ENCODE data around the gene KDM2A. TPM values are rescaled to one million over a fixed set of nuclear protein-coding genes. Genes with fewer than 3 reads are reported as not detected.

KDM2A gene
- total RNA-seq, 3 donors from 2014 or later (not counting 1 experiment from before 2014, with no cell fraction given): 268 to 312 (median 283) TPM

GRCh38 chr11:67264260-67264659 lies 145.2 kb downstream of the KDM2A start:
- H3K27ac ChIP-seq (ENCODE audit: low read length): no peak overlapping the region
- Mint-ChIP-seq H3K9me3 (no peaks in the 10 kb centered on the region), H3K4me1 (peaks cover 41 to 61% of the 10 kb centered on the region in 2 donors), H3K27ac (peak overlapping the region; percentile 67 to 97), H3K36me3 (no peaks in the 10 kb centered on the region), H3K4me3 (peak overlapping the region; percentile 66), H3K27me3 (ENCODE audit: low read depth in 2 of 2) (peaks cover 0 to 3% of the 10 kb centered on the region in 2 donors)
- H3K36me3 ChIP-seq (ENCODE audit: control insufficient read depth, insufficient read depth, low read length): peaks cover 14% of the 10 kb centered on the region
- H3K4me3 ChIP-seq (ENCODE audit: low read length): no peak overlapping the region
- H3K27me3 ChIP-seq (ENCODE audit: control insufficient read depth, insufficient read depth, low read length): no peaks in the 10 kb centered on the region
- intact Hi-C loops (cut with micrococcal nuclease): no loop called here
- ATAC-seq: no peak
- no peak for TF ChIP-seq CTCF (IDR thresholded peaks at IDR 0.05)
- H3K4me1 ChIP-seq (ENCODE audit: control insufficient read depth, insufficient read depth, low read length): peaks cover 58% of the 10 kb centered on the region
- no peaks in the 10 kb centered on the region for H3K9me3 ChIP-seq (ENCODE audit: control insufficient read depth, insufficient read depth, low read length)
- DNase-seq: no peak
- WGBS (ENCODE audit: insufficient coverage): 96% methylated on average over 5 of the region's 5 CpGs

DNA sequence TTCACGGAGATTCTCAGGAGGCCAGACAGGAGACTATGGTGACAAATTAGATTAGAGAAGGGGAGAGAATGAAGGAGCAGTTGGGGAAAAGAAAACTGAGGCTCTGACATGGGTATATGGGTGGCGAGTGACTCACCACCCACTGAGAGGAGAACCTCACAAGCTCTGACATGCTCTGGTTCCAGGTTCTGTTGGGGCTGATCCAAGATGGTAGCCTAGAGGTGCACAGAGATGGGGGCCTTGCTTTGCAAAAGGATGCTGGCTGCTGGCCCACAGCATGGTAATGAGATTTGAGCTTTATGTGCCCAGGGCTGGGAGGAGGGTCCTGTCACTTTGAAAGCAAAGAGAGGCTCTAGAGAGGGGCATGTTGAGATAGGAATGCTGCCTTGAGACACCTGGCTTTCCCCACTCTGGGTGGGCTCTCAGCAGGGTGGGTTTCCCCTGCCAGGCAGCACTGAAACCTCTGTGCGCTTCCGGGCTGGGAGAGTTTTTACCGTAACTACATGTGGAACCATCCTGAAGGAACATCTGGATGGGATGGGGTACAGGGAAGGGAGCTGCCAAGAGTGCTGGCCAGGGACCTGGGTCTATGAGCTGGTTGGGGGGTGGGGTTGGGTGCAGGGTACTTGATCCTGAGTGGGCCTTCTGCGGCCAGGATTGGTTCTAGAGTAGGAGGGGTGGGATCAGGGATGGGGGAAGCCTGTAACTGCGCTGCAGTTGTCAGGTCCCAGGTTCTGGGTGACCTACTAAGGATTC lies 146.0 kb downstream of the KDM2A start:
- peaks cover 18% of the 10 kb centered on the region for H3K36me3 ChIP-seq (ENCODE audit: control insufficient read depth, insufficient read depth, low read length)
- H3K4me3 ChIP-seq (ENCODE audit: low read length): no peak overlapping the region
- H3K4me1 Mint-ChIP-seq: peaks cover 49 to 68% of the 10 kb centered on the region in 2 donors
- no peaks in the 10 kb centered on the region for H3K36me3 Mint-ChIP-seq
- DNase-seq (no peak), ATAC-seq (no peak)
- H3K27ac Mint-ChIP-seq: peak overlapping the region; percentile 87 to 97
- H3K27me3 Mint-ChIP-seq (ENCODE audit: low read depth in 2 of 2): peaks cover 0 to 3% of the 10 kb centered on the region in 2 donors
- no peaks in the 10 kb centered on the region for H3K9me3 Mint-ChIP-seq
- no peaks in the 10 kb centered on the region for H3K27me3 ChIP-seq (ENCODE audit: control insufficient read depth, insufficient read depth, low read length)
- TF ChIP-seq CTCF (IDR thresholded peaks at IDR 0.05): no peak
- intact Hi-C loops (cut with micrococcal nuclease): loop anchor here (5.0 kb wide), 2 partner anchors 107 to 242 kb away; partner anchors contain the start of genes CDK2AP2, CLCF1 and PITPNM1
- H3K27ac ChIP-seq (ENCODE audit: low read length): no peak overlapping the region
- WGBS (ENCODE audit: insufficient coverage): 94% methylated on average over 7 of the region's 7 CpGs
- H3K9me3 ChIP-seq (ENCODE audit: control insufficient read depth, insufficient read depth, low read length): no peaks in the 10 kb centered on the region
- H3K4me1 ChIP-seq (ENCODE audit: control insufficient read depth, insufficient read depth, low read length): peaks cover 66% of the 10 kb centered on the region
- H3K4me3 Mint-ChIP-seq: peak overlapping the region; percentile 85

GRCh38 chr11:67265633-67266448 lies 146.8 kb downstream of the KDM2A start:
- Mint-ChIP-seq H3K27ac (peak overlapping the region; percentile 87 to 97), H3K4me1 (peaks cover 57 to 76% of the 10 kb centered on the region in 2 donors), H3K9me3 (no peaks in the 10 kb centered on the region), H3K36me3 (no peaks in the 10 kb centered on the region), H3K4me3 (peak overlapping the region; percentile 85), H3K27me3 (ENCODE audit: low read depth in 2 of 2) (peaks cover 0 to 3% of the 10 kb centered on the region in 2 donors)
- intact Hi-C loops (cut with micrococcal nuclease): loop anchor here (5.0 kb wide), 2 partner anchors 106 to 241 kb away; partner anchors contain the start of genes CDK2AP2, CLCF1 and PITPNM1
- Histone ChIP-seq H3K4me3 (ENCODE audit: low read length) (no peak overlapping the region), H3K4me1 (ENCODE audit: control insufficient read depth, insufficient read depth, low read length) (peaks cover 74% of the 10 kb centered on the region), H3K27ac (ENCODE audit: low read length) (peak overlapping the region; percentile 75), H3K9me3 (ENCODE audit: control insufficient read depth, insufficient read depth, low read length) (no peaks in the 10 kb centered on the region), H3K27me3 (ENCODE audit: control insufficient read depth, insufficient read depth, low read length) (no peaks in the 10 kb centered on the region), H3K36me3 (ENCODE audit: control insufficient read depth, insufficient read depth, low read length) (peaks cover 18% of the 10 kb centered on the region)
- ATAC-seq (peak; percentile 46 to 75 (median 57)), DNase-seq (peak; percentile 84 to 89)
- 14% methylated on average over 54 of the region's 54 CpGs for WGBS (ENCODE audit: insufficient coverage)
- peak; percentile 59 for TF ChIP-seq CTCF (IDR thresholded peaks at IDR 0.05)

Measured in natural killer cell (primary cell).